Keratinocyte (primary cell): ENCODE measurements around the gene HMGCS2.

Experiments
- EZH2 ChIP-seq: IDR thresholded peaks from one replicate; pipeline ENCODE4 v1.6.1; 2012; ENCODE audit warnings: inconsistent platforms, mild to moderate bottlenecking, low read length, moderate library complexity
- TF ChIP-seq, protein P1 (sequence below), 3 experiments: IDR thresholded peaks in 1 of 3; conservative IDR thresholded peaks in 1 of 3; optimal IDR thresholded peaks in 1 of 3; 2 replicates in 2 of 3; 3 replicates in 1 of 3; pipeline versions ENCODE3 to v1.5.1; 2011; ENCODE audit warnings: low read length in 3 of 3, mild to moderate bottlenecking in 3 of 3, moderate library complexity in 2 of 3, control low read depth in 1 of 3, inconsistent platforms in 1 of 3; ENCODE audit not compliant: insufficient read depth in 2 of 3; ENCODE audit errors: extremely low read depth in 1 of 3

DNA sequence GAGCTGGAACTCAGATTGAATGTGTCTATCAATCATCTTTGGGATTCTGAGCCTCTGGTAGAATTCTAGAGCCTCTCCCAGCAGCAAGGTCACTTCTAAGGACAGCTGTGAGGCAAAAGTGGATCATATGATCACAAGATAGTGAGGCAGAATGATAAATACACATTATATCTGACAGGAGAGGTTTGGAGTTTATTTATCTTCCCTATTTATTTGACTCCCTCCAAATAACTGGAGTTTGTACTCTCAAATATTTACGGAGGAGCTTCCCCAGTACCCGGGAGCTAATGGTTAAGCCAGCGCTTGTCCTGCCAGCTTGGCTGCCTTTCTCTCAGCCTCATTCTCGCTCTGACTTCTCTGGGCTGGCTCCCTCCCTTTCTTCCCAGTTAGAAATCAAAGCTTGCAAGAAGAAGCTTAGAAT, 2.3 kb downstream of the HMGCS2 start:
- TF ChIP-seq, protein P1, sequence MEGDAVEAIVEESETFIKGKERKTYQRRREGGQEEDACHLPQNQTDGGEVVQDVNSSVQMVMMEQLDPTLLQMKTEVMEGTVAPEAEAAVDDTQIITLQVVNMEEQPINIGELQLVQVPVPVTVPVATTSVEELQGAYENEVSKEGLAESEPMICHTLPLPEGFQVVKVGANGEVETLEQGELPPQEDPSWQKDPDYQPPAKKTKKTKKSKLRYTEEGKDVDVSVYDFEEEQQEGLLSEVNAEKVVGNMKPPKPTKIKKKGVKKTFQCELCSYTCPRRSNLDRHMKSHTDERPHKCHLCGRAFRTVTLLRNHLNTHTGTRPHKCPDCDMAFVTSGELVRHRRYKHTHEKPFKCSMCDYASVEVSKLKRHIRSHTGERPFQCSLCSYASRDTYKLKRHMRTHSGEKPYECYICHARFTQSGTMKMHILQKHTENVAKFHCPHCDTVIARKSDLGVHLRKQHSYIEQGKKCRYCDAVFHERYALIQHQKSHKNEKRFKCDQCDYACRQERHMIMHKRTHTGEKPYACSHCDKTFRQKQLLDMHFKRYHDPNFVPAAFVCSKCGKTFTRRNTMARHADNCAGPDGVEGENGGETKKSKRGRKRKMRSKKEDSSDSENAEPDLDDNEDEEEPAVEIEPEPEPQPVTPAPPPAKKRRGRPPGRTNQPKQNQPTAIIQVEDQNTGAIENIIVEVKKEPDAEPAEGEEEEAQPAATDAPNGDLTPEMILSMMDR (optimal IDR thresholded peaks at IDR 0.05 in 1 of 3, IDR thresholded peaks at IDR 0.05 in 1 of 3, conservative IDR thresholded peaks at IDR 0.05 in 1 of 3; ENCODE audit: extremely low read depth in 1 of 3, insufficient read depth in 2 of 3, low read length in 3 of 3) = no peak
- no peak for TF ChIP-seq EZH2
